H9 (cell line): ENCODE results near the gene CORO2B. TPM values are rescaled to one million over a fixed set of nuclear protein-coding genes. Genes with fewer than 3 reads are reported as not detected.
A peak's percentile ranks its signal among the peaks of the same experiment; 100 is the strongest.

Experiments used
- DNase-seq: peaks from one replicate; pipeline ENCODE4 v3.0.0-alpha.2; 2017
- H2AFZ ChIP-seq: one replicate; pipeline ENCODE4 v1.6.1; 2013; ENCODE audit warnings: mild to moderate bottlenecking, low read length, control low read depth, moderate library complexity
- H2AK5ac ChIP-seq: 2 replicates; pipeline ENCODE4 v1.6.1; 2013; ENCODE audit warnings: low read length, control low read depth, mixed read lengths; ENCODE audit not compliant: insufficient read length
- H2BK120ac ChIP-seq: one replicate; pipeline ENCODE4 v1.6.1; 2013; ENCODE audit warnings: low read depth, mild to moderate bottlenecking, low read length, control low read depth, inconsistent platforms; ENCODE audit not compliant: poor library complexity, severe bottlenecking
- H2BK12ac ChIP-seq: 2 replicates; pipeline ENCODE4 v1.6.1; 2013; ENCODE audit warnings: low read length, control low read depth, mixed read lengths, low read depth; ENCODE audit not compliant: insufficient read length
- H2BK15ac ChIP-seq: 2 replicates; pipeline ENCODE4 v1.6.1; 2013; ENCODE audit warnings: low read depth, low read length, control low read depth
- H2BK20ac ChIP-seq: one replicate; pipeline ENCODE4 v1.6.1; 2013; ENCODE audit warnings: low read depth, mild to moderate bottlenecking, low read length, control low read depth, inconsistent platforms; ENCODE audit not compliant: poor library complexity, severe bottlenecking
- H2BK5ac ChIP-seq: 2 replicates; pipeline ENCODE4 v1.6.1; 2013; ENCODE audit warnings: low read length, control low read depth, mixed read lengths; ENCODE audit not compliant: insufficient read length
- H3K14ac ChIP-seq: 2 replicates; pipeline ENCODE4 v1.6.1; 2013; ENCODE audit warnings: low read length, control low read depth; ENCODE audit not compliant: insufficient read depth
- H3K18ac ChIP-seq: 2 replicates; pipeline ENCODE4 v1.6.1; 2013; ENCODE audit warnings: low read depth, mild to moderate bottlenecking, mixed read lengths, low read length, control low read depth; ENCODE audit not compliant: insufficient read length
- H3K23ac ChIP-seq: 2 replicates; pipeline ENCODE4 v1.6.1; 2013; ENCODE audit warnings: low read length, control low read depth, mixed read lengths, low read depth; ENCODE audit not compliant: insufficient read length
- H3K23me2 ChIP-seq: 2 replicates; pipeline ENCODE4 v1.6.1; 2013; ENCODE audit warnings: low read depth, mild to moderate bottlenecking, mixed read lengths, low read length, control low read depth; ENCODE audit not compliant: insufficient read length, poor library complexity, severe bottlenecking
- H3K27ac ChIP-seq: 2 replicates; pipeline ENCODE4 v1.5.1; 2013; ENCODE audit warnings: low read length, control low read depth, mixed read lengths, low read depth; ENCODE audit not compliant: insufficient read length
- H3K27me3 ChIP-seq: 2 replicates; pipeline ENCODE4 v1.6.1; 2013; ENCODE audit warnings: low read length, control low read depth, inconsistent platforms; ENCODE audit not compliant: insufficient read depth
- H3K4ac ChIP-seq: 2 replicates; pipeline ENCODE4 v1.6.1; 2013; ENCODE audit warnings: low read depth, mild to moderate bottlenecking, control low read depth, inconsistent platforms, low read length, moderate library complexity
- H3K4me1 ChIP-seq: 2 replicates; pipeline ENCODE4 v1.6.1; 2013; ENCODE audit warnings: low read length, control low read depth, inconsistent platforms; ENCODE audit not compliant: insufficient read depth
- H3K4me2 ChIP-seq: 2 replicates; pipeline ENCODE4 v1.6.1; 2013; ENCODE audit warnings: low read length, control low read depth, mixed read lengths; ENCODE audit not compliant: insufficient read length, insufficient read depth
- H3K56ac ChIP-seq: 2 replicates; pipeline ENCODE4 v1.6.1; 2013; ENCODE audit warnings: low read depth, mild to moderate bottlenecking, mixed read lengths, low read length, control low read depth; ENCODE audit not compliant: insufficient read length
- H3K79me1 ChIP-seq: 2 replicates; pipeline ENCODE4 v1.6.1; 2013; ENCODE audit warnings: low read depth, mild to moderate bottlenecking, moderate library complexity, low read length, control low read depth, inconsistent platforms; ENCODE audit not compliant: insufficient read depth, poor library complexity, severe bottlenecking
- H3K79me2 ChIP-seq: 2 replicates; pipeline ENCODE4 v1.6.1; 2013; ENCODE audit warnings: low read length, control low read depth, inconsistent platforms; ENCODE audit not compliant: insufficient read depth
- H3K9ac ChIP-seq: 2 replicates; pipeline ENCODE4 v1.6.1; 2013; ENCODE audit warnings: low read length, control low read depth, mixed read lengths; ENCODE audit not compliant: insufficient read length; ENCODE audit errors: extremely low read depth
- H3K9me3 ChIP-seq: one replicate; pipeline ENCODE4 v1.6.1; 2013; ENCODE audit warnings: low read depth, low read length, inconsistent platforms; ENCODE audit not compliant: control insufficient read depth
- H3T11ph ChIP-seq: one replicate; pipeline ENCODE4 v1.6.1; 2013; ENCODE audit warnings: mild to moderate bottlenecking, low read length, control low read depth, inconsistent platforms
- H4K20me1 ChIP-seq: one replicate; pipeline ENCODE4 v1.6.1; 2013; ENCODE audit not compliant: control insufficient read depth, insufficient read length, insufficient read depth
- H4K5ac ChIP-seq: 2 replicates; pipeline ENCODE4 v1.6.1; 2013; ENCODE audit warnings: low read depth, mild to moderate bottlenecking, mixed read lengths, low read length, control low read depth; ENCODE audit not compliant: insufficient read length
- H4K8ac ChIP-seq: replicated peaks from 2 replicates; pipeline ENCODE4 v1.6.1; 2013; ENCODE audit warnings: low read length, control low read depth, mixed read lengths, low read depth; ENCODE audit not compliant: insufficient read length
- H4K91ac ChIP-seq: 2 replicates; pipeline ENCODE4 v1.6.1; 2013; ENCODE audit warnings: low read depth, mild to moderate bottlenecking, moderate library complexity, mixed read lengths, low read length, control low read depth; ENCODE audit not compliant: insufficient read length
- H3K27ac Mint-ChIP-seq, 3 experiments: 2 replicates in 2 of 3; 3 replicates in 1 of 3; pipeline ENCODE4 v1.8.0; 2020 to 2021; ENCODE audit warnings: mixed read lengths in 3 of 3, mild to moderate bottlenecking in 1 of 3, moderate library complexity in 1 of 3
- H3K27me3 Mint-ChIP-seq: 2 replicates; pipeline ENCODE4 v1.8.0; 2021; ENCODE audit warnings: low read depth, mild to moderate bottlenecking, moderate library complexity, mixed read lengths
- H3K36me3 Mint-ChIP-seq, 3 experiments: 2 replicates in 2 of 3; 3 replicates in 1 of 3; pipeline ENCODE4 v1.8.0; 2020 to 2021; ENCODE audit warnings: low read depth in 3 of 3, mixed read lengths in 3 of 3; ENCODE audit not compliant: insufficient read depth in 1 of 3
- H3K4me1 Mint-ChIP-seq, 2 experiments: 2 replicates each; pipeline ENCODE4 v1.8.0; 2020; ENCODE audit warnings: mixed read lengths in 2 of 2
- H3K4me3 Mint-ChIP-seq, 2 experiments: 2 replicates in 1 of 2; 3 replicates in 1 of 2; pipeline ENCODE4 v1.8.0; 2020 to 2021; ENCODE audit warnings: mild to moderate bottlenecking in 2 of 2, mixed read lengths in 2 of 2, moderate library complexity in 1 of 2
- H3K9me3 Mint-ChIP-seq, 2 experiments: 2 replicates in 1 of 2; 3 replicates in 1 of 2; pipeline ENCODE4 v1.8.0; 2020; ENCODE audit warnings: mild to moderate bottlenecking in 2 of 2, mixed read lengths in 2 of 2, moderate library complexity in 1 of 2
- CTCF ChIP-seq: fragments of 200-600 bp; sonication (generic); conservative IDR thresholded peaks from 3 replicates; pipeline ENCODE4 v1.8.0; 2021; ENCODE audit warnings: antibody characterized with exemption, mild to moderate bottlenecking
- WGBS: extraction: QIAGEN DNeasy Blood & Tissue Kit; methylation state at CpG from one replicate; pipeline ENCODE4 v1.1.7; 2013; ENCODE audit warnings: missing lambda C conversion rate, low lambda C conversion rate, mixed read lengths; ENCODE audit not compliant: insufficient read length; ENCODE audit errors: extremely low coverage; 5-methylcytosine and 5-hydroxymethylcytosine counted together
- total RNA-seq: library from RNA; stranded (reverse); gene quantifications from 2 replicates; pipeline ENCODE4 v1.2.1, GENCODE V29; 2021

CORO2B gene
- total RNA-seq, 1 experiment from 2014 or later, result 3.1 TPM

- H3K27ac Mint-ChIP-seq, result peak overlapping the region in 1 of 3 experiments; percentile 20; a peak in 1 of 7 replicates
These were observed 26.4 kb upstream of the CORO2B start for GRCh38 chr15:68552344-68552743.

More at GRCh38 chr15:68552344-68552743, 26.4 kb upstream of the CORO2B start:
- Histone ChIP-seq H3K56ac (no peak overlapping the region), H3K14ac (no peak overlapping the region), H3K79me1 (no peaks in the 10 kb centered on the region), H4K5ac (no peak overlapping the region), H2BK120ac (no peak overlapping the region), H4K91ac (no peak overlapping the region), H3K4me2 (no peak overlapping the region), H2AK5ac (no peak overlapping the region), H2BK12ac (no peak overlapping the region), H3K18ac (no peak overlapping the region), H2BK20ac (no peak overlapping the region), H3K4me1 (no peaks in the 10 kb centered on the region), H2BK5ac (no peak overlapping the region), H3K23ac (no peak overlapping the region), H3T11ph (no peak overlapping the region), H3K27me3 (no peaks in the 10 kb centered on the region), H3K9ac (no peak overlapping the region), H3K27ac (no peak overlapping the region), H4K20me1 (no peaks in the 10 kb centered on the region), H2BK15ac (no peak overlapping the region), H4K8ac (no peak overlapping the region), H3K79me2 (no peaks in the 10 kb centered on the region), H3K9me3 (no peaks in the 10 kb centered on the region), H2AFZ (no peak overlapping the region), H3K4ac (no peak overlapping the region), H3K23me2 (no peaks in the 10 kb centered on the region)
- TF ChIP-seq CTCF, result no peak
- DNase-seq, result no peak
- Mint-ChIP-seq H3K9me3 (no peaks in the 10 kb centered on the region), H3K27me3 (peaks cover 29% of the 10 kb centered on the region), H3K4me3 (no peak overlapping the region), H3K4me1 (peaks cover 3 to 5% of the 10 kb centered on the region in 2 experiments), H3K36me3 (no peaks in the 10 kb centered on the region; a peak in 1 of 7 replicates)
- WGBS, result no CpG with 5 or more reads among the region's 6 CpGs
